ENCODE measurements around the gene CLCN5. TPM values are rescaled to one million over a fixed set of nuclear protein-coding genes. Genes with fewer than 3 reads are reported as not detected.

The CLCN5 gene
- total RNA-seq, 1 donor from 2014 or later, result 4.2 TPM

- no peaks in the 10 kb centered on the region for H3K36me3 Mint-ChIP-seq (ENCODE audit: low read depth)
- no peak for TF ChIP-seq CTCF (IDR thresholded peaks at IDR 0.05)
- H3K27ac Mint-ChIP-seq, result peak within 1 kb of the TSS; percentile 78
- H3K4me3 Mint-ChIP-seq, result peak within 1 kb of the TSS; percentile 81
- intact Hi-C loops (cut with micrococcal nuclease), result loop anchor here (1.0 to 5.0 kb wide), 4 partner anchors 37 to 687 kb away; partner anchors contain the start of gene CLCN5
- no peaks in the 10 kb centered on the region for H3K27me3 Mint-ChIP-seq
- peaks cover 30% of the 10 kb centered on the region for H3K4me1 Mint-ChIP-seq
- peak; percentile 94 for ATAC-seq (ENCODE audit: low read depth)
- CTCF ChIA-PET, result interaction anchor here (0.8 to 1.9 kb wide), 3 partner anchors 33 to 40 kb away, joined by 3 to 5 read pairs (median 4); no protein-coding TSS in a partner anchor
- POLR2A ChIA-PET, result interaction anchor here (0.8 to 1.6 kb wide), 2 partner anchors 43 to 44 kb away, joined by 3 to 6 read pairs; partner anchors contain the start of gene CLCN5
- H3K9me3 Mint-ChIP-seq, result no peaks in the 10 kb centered on the region
- peak; percentile 72 for DNase-seq
Measured at GRCh38 chrX:49878834-49879655, 43.4 kb upstream of the CLCN5 start, which contains the start of gene USP27X. Gene USP27X (plus strand): TSS chrX:49879484. CDS start chrX:49880308, 824 bp downstream.

GRCh38 chrX:49879656-49880277 is 42.6 kb upstream of the CLCN5 start:
- peak overlapping the region; percentile 78 for H3K27ac Mint-ChIP-seq
- H3K4me3 Mint-ChIP-seq, result peak overlapping the region; percentile 81
- ChIA-PET CTCF (interaction anchor here (1.2 to 1.9 kb wide), 2 partner anchors 36 to 39 kb away, joined by 3 to 5 read pairs; no protein-coding TSS in a partner anchor), POLR2A (interaction anchor here (1.6 kb wide), 1 partner anchor 42 kb away, joined by 6 read pairs; the partner anchor contains the start of gene CLCN5)
- H3K9me3 Mint-ChIP-seq, result no peaks in the 10 kb centered on the region
- H3K27me3 Mint-ChIP-seq, result no peaks in the 10 kb centered on the region
- DNase-seq (no peak), ATAC-seq (ENCODE audit: low read depth) (no peak)
- no peak for TF ChIP-seq CTCF (IDR thresholded peaks at IDR 0.05)
- intact Hi-C loops (cut with micrococcal nuclease), result loop anchor here (1.0 to 5.0 kb wide), 4 partner anchors 37 to 687 kb away; partner anchors contain the start of gene CLCN5
- peaks cover 34% of the 10 kb centered on the region for H3K4me1 Mint-ChIP-seq
- no peaks in the 10 kb centered on the region for H3K36me3 Mint-ChIP-seq (ENCODE audit: low read depth)

GRCh38 chrX:49880668-49881067 is 41.7 kb upstream of the CLCN5 start:
- peaks cover 34% of the 10 kb centered on the region for H3K4me1 Mint-ChIP-seq

GRCh38 chrX:49884290-49884862 is 38.0 kb upstream of the CLCN5 start:
- no peaks in the 10 kb centered on the region for H3K9me3 Mint-ChIP-seq
- intact Hi-C loops (cut with micrococcal nuclease), result no loop called here
- peak; percentile 35 for ATAC-seq (ENCODE audit: low read depth)

More at GRCh38 chrX:49880668-49881067, 41.7 kb upstream of the CLCN5 start:
- POLR2A ChIA-PET, result no interaction called here
- no peaks in the 10 kb centered on the region for H3K36me3 Mint-ChIP-seq (ENCODE audit: low read depth)
- ATAC-seq (ENCODE audit: low read depth) (no peak), DNase-seq (no peak)
- intact Hi-C loops (cut with micrococcal nuclease), result no loop called here
- no peaks in the 10 kb centered on the region for H3K27me3 Mint-ChIP-seq
- CTCF ChIA-PET, result no interaction called here
- H3K4me3 Mint-ChIP-seq, result no peak overlapping the region
- no peaks in the 10 kb centered on the region for H3K9me3 Mint-ChIP-seq
- TF ChIP-seq CTCF (IDR thresholded peaks at IDR 0.05), result no peak
- H3K27ac Mint-ChIP-seq, result no peak overlapping the region

More at GRCh38 chrX:49884290-49884862, 38.0 kb upstream of the CLCN5 start:
- no peak overlapping the region for H3K4me3 Mint-ChIP-seq
- no peaks in the 10 kb centered on the region for H3K27me3 Mint-ChIP-seq
- CTCF ChIA-PET, result interaction anchor here (1.1 to 1.7 kb wide), 4 partner anchors 11 to 697 kb away, joined by 3 to 6 read pairs (median 4); no protein-coding TSS in a partner anchor
- no peak overlapping the region for H3K27ac Mint-ChIP-seq
- POLR2A ChIA-PET, result no interaction called here
- peak; percentile 39 for DNase-seq
- no peak for TF ChIP-seq CTCF (IDR thresholded peaks at IDR 0.05)
- peaks cover 26% of the 10 kb centered on the region for H3K4me1 Mint-ChIP-seq
- H3K36me3 Mint-ChIP-seq (ENCODE audit: low read depth), result no peaks in the 10 kb centered on the region

All from activated B cell treated with CpG ODN at 0.5 μM for 24 hours (primary cell).